Activated CD8-positive, alpha-beta memory T cell treated with anti-CD3 and anti-CD28 coated beads, Interleukin-2, amount 50 U/mL, for 48 hours (primary cell): ENCODE measurements around the gene CLEC4F.
"Not testable (repeated sequence)": the region's sequence is repeated elsewhere in the genome, so short reads cannot be mapped to it uniquely, and the experiment has no call there.

Experiments used
- DNase-seq: peaks from one replicate; pipeline ENCODE4 v3.0.0-alpha.2; 2020

Gene CLEC4F

GRCh38 chr2:70826696-70827350, 6.4 kb upstream of the CLEC4F start:
- no peak for DNase-seq

- DNase-seq = no peak
Measured at GRCh38 chr2:70823249-70823648, 2.9 kb upstream of the CLEC4F start.

DNA sequence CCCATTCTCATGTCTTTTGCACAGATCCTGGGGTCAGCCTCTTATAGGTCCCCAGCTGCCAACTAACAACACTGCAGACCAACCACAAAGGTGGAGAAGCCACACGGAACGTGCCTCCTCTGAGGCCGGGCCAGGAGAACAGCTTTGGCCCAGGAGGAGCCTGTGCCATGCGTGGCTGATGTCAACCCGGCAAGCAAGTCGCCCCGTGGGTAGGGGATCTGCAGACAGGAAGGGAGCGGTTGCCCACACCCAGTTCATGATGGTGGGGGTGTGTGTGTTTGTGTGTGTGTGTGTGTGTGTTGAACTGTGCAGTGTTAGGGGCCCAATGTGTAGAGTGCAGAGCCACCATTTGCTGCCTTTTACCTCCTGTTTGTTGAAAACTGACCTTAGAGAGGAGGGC, 2.4 kb upstream of the CLEC4F start:
- no peak for DNase-seq

GRCh38 chr2:70817284-70817954, 3.0 kb downstream of the CLEC4F start:
- no peak for DNase-seq

DNA sequence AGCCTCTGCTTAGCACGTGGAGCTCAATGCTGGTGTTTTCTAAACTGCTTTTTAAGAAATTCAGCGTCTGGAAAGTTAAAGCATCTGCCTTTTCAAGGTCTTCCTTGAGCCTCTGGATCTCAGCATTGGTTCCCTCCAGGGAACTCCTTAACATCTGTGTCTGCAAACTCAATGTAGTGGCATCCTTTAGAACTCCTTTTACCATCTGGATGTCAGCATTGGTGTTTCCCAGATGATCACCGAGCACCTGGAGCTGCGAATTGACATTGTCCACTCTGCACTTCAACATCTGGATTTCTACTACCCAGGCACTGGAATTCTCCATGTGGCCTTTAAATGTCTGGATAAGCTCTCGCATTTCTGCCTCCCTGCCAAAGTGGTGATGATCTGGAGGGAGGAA, 3.7 kb downstream of the CLEC4F start:
- no peak for DNase-seq

DNA sequence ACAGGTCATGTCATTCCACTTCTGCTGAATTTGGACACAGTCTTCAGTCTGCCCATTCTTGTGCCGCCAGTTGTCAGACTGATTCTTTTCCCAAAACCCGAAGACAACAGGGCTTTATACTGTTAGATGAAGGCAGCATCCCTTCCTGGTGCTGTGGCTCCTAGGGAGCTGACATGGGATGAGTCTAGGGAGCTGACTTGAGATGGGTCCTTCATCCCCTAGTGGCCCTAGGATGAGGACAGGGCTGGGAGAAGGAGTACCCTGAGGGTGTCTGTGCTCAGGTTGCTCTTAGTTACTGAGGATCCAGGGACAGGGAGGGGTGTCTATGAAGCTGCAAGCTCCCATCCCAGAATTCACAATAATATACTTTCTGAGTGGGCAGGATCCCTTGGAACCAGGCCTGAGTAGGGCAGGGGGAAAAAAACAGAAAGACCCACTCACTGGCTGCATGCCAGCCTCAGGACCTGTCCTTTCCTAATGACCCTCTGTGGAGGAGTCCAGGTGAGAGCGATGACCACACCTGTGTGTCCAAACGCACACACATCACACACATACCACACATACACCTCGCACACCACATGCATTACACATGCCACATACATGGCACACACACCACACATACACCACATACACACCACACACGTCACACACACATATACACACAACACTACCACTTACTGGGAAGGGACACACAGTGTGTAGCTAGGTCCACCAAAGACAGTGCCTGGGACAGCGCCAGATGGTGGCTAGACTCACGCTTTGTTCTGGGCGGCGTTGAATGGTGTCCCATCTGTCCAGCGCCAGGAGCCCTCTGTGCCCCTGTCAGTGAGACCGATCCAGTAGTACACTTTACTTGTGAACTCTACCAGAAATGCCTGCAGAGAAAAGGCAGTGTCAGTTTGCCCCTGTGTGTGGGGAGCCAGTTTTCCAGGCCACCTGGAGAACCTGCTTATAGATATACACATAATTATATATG, 11.1 kb downstream of the CLEC4F start:
- DNase-seq = no peak

DNA sequence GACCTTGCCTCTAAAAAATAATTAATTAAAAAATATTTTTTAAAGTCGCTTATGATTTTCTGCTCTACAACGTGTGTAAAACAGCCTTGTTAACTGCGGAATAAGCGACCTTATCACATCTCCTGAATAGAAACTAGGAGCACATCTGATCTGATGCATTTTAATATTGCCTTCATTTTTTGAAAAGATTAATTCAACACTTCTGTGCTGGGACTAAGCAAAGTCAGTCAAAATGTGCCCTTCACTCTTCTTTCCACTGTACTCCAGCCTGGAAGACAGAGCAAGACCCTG, 12.6 kb downstream of the CLEC4F start:
- no peak for DNase-seq

DNA sequence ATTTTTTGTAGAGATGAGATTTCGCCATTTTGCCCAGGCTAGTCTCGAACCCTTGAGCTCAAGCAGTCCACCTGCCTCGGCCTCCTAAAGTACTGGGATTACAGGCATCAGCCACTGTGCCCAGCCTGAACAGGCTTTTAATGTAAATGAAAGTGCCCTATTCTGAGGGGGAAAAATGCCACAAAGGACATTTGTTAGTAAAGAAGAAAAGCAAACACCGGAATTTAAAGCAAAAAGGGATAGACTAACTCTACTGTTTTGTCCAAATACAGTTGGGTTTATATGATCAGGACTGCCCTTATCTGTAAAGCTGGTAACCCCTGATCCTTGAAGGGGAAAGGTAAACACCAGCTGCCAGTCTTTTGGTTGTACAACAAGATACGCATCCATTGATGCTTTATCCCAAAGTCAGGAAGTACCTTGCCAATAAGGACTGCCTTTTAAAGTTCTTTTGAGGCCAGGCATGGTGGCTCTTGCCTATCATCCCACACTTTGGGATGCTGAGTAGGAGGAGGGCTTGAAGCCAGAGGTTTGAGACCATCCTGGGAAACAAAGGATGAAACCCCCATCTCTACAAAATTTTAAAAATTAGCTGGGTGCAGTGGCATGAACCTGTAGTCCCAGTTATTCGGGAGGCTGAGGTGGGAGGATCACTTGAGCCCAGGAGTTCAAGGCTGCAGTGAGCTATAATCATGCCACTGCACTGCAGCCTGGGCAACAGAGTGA, 13.1 kb downstream of the CLEC4F start:
- no peak for DNase-seq

- no peak for DNase-seq
Measured at GRCh38 chr2:70806620-70807019, 13.8 kb downstream of the CLEC4F start.

GRCh38 chr2:70806013-70806412, 14.4 kb downstream of the CLEC4F start:
- no peak for DNase-seq

DNA sequence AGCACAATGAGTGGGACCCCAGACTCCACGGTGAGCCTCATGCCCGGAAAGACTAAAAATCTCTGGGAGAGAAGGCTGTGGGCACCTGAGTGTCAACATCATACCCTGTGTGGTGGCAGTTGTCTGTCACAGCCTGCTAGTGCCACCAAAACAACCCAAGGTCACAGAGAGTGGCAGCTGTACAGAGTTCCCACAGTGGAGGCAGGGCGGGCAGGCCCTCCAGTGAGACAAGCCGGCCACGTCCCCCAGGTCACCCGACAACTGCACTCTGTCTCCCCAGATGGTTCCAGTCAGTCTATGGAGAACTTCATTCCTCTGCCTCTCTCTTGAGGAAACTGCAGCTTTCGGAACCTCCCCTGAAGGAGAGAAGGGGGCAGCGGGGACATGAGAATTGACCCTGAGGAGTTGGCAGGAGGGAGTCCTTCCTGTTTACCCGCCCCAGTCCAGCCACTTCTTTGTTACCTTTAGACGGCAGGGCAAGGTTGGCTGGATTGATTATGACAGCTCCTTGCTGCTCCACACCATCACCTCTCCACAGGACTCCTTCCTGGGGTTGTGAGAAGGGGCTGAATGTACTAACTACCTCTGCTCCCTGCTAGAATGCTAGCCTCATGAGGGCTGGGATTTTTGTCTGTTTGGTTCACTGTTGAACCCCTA, 18.7 kb downstream of the CLEC4F start:
- no peak for DNase-seq

- no peak for DNase-seq
Measured at GRCh38 chr2:70799706-70800105, 20.7 kb downstream of the CLEC4F start.

DNA sequence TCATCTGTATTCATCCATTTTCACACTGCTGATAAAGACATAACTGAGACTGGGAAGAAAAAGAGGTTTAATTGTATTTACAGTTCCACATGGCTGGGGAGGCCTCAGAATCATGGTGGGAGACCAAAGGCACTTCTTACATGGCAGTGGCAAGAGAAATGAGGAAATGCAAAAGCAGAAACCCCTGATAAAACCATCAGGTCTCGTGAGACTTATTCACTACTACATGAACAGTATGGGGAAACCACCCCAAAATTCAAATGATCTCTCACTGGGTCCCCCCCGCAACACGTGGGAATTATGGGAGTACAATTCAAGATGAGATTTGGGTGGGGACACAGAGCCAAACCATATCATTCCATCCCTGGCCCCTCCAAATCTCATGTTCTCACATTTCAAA, 22.4 kb downstream of the CLEC4F start:
- not testable (repeated sequence) for DNase-seq

DNA sequence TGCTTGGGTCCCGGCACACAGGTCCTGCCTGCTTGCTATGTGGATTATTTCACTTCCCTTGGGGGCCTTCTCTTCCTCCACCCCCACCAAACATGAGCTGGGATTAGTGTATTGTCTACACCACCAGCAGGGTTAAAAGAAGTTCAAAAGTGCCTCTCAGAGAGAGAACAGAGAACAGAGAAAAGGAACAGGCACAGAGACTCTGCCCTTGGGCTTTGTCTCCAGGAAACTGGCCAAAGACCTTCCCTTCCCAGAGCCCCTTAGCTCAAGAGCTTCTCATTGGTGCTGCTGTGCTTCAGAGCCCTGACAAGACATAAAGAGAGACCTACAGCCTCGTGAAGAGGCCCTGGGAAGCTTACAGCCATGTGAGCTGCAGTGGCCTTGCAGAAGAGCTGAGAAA, 22.9 kb downstream of the CLEC4F start:
- no peak for DNase-seq

GRCh38 chr2:70796262-70796661, 24.1 kb downstream of the CLEC4F start:
- DNase-seq = no peak

- no peak for DNase-seq
Measured at GRCh38 chr2:70795164-70795995, 25.0 kb downstream of the CLEC4F start.

DNA sequence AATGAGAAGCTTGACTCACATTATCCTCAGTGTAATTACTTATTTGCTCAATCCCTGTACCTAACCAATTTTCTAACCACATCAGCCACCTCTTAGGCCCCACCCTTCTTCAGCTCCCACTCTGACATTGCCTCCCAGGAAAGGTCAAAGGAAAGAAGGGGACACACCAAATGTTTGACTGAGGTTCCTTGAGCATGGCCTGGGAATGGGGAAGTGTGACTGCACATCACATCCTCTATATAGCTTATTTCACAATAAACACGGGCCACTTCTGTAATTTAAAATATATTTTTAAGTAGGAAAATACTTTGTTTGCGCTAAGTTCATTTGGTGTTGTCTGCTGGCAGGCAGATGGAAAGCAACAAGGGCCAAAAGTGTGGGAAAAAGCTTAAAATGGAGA, 26.9 kb downstream of the CLEC4F start:
- no peak for DNase-seq

DNA sequence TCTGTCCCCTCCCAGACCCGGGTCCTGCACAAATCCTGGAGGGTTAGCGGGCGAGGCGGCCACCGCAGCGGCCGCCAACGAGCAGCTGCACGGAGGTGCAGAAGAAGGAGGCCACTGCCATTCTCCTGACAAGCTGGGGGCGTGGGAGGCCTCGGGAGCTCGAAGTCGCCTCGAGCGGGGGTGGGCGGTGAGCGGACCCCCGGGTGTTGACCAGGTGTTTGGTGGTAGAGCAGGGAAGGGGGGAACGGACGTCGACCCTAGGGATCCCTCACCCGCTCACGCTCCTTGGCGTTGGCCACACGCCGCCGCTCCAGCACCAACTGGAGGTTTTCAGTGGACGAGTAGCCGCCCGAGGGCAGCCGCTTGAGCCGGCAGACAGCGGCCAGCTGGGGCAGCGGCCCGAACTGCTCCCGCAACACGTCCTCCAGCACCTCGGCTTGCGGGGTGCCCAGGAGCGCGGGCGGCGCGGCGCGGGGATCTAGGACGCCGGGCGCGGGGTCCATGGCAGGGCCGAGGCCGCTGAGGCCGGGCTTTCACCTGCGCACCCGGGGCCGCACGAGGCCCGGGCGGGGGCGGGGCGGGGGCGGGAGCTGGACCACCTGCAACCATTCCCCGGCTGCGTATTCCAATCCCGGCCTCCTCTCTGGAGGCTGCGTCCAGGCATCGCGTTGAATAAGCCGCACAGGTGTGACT, 30.1 kb downstream of the CLEC4F start, which contains the start of gene FIGLA:
TSS of gene FIGLA (minus strand) at position 508 of the 693 bp plus-strand sequence. CDS start at position 503, 5 bp downstream.
- no peak for DNase-seq

DNA sequence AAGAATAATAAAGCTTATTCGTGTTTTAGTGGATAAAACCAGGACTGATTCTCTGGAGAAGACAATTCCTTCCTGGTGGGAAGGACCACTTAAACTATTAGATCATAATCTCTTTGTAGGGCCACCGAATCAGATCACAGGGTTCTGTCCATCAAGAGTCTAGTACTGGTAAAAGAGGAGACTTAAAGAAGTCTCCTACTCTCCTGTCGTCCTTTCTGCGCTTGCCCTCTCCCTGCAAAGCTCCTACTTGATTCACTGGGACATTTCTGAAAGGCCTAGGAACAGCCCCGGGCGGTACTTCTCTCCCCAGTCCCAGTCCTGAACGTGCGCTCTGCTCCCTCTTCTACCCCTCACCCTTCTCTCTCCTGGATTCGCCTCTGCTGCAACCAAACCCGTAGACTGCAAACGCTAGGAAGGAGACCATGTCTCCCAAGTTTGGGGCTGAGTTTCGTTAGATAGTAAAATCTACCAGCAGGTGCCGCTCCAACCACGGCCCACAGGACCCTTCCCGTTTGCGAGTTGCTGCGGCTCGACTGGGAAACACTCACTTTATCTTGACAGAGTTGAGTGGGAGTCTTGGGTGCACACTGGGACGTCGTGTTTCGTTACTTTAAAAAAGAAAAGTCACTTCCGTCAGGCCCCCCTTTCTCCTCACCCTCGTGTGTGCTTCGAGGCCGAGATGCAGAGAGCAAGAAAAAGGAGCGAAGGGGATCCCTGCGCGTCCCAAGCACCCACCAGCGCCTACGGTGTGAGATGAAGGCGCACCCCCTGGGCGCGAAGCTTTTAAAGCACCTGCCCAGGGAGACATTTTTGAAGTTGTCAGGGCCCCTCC, 30.9 kb downstream of the CLEC4F start:
- peak; percentile 83 for DNase-seq
